ENCODE results near the gene VPS11. TPM values are rescaled to one million over a fixed set of nuclear protein-coding genes. Genes with fewer than 3 reads are reported as not detected.

The VPS11 gene
- total RNA-seq, 2 donors from 2014 or later = 41.1 to 49.1 TPM

DNA sequence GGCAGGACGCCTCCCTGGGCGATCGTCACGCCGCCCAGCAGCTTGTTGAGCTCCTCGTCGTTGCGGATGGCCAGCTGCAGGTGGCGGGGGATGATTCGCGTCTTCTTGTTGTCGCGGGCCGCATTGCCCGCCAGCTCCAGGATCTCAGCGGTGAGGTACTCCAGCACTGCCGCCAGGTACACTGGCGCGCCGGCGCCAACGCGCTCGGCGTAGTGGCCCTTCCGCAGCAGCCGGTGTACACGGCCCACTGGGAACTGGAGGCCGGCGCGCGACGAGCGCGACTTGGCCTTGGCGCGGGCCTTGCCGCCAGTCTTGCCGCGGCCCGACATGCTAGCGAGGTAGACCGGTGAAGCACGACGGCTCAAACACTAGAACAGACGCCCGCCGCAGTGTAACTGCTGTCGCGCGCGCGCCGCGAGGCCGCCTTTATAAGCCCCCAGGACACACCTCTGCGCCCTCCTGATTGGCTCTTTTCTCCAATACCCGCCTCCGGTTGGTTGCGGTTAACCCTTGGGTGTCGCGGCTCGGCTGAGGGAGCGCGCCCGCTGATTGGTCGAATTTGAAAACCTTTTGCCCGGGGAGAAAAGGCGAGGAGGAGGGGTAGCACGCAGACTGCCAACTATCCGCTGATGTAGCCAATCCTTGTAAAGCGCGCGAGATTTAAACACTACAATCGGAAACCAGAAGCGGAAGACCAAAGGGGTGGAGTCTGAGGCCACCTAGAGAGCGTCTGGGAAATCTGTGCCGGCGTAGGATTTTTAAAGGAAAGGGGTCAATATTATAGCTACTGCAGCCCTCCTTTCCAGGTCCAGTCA is 27.7 kb downstream of the VPS11 start:
- under 1% methylated on average over 56 of the region's 79 CpGs for WGBS
- DNase-seq (ENCODE audit: low spot score) = peak; percentile 100
- TF ChIP-seq, protein P1, sequence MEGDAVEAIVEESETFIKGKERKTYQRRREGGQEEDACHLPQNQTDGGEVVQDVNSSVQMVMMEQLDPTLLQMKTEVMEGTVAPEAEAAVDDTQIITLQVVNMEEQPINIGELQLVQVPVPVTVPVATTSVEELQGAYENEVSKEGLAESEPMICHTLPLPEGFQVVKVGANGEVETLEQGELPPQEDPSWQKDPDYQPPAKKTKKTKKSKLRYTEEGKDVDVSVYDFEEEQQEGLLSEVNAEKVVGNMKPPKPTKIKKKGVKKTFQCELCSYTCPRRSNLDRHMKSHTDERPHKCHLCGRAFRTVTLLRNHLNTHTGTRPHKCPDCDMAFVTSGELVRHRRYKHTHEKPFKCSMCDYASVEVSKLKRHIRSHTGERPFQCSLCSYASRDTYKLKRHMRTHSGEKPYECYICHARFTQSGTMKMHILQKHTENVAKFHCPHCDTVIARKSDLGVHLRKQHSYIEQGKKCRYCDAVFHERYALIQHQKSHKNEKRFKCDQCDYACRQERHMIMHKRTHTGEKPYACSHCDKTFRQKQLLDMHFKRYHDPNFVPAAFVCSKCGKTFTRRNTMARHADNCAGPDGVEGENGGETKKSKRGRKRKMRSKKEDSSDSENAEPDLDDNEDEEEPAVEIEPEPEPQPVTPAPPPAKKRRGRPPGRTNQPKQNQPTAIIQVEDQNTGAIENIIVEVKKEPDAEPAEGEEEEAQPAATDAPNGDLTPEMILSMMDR (IDR thresholded peaks at IDR 0.05) = peak in 2 of 4 experiments; percentile 5 to 29
- TF ChIP-seq POLR2A (IDR thresholded peaks at IDR 0.05) (peak; percentile 97), POLR2AphosphoS5 (IDR thresholded peaks at IDR 0.05) (peak; percentile 98)
- H3K9me3 ChIP-seq = no peaks in the 10 kb centered on the region
- H3K27ac ChIP-seq = peak overlapping the region; percentile 93 to 94
- intact Hi-C loops (cut with DNase I) = no loop called here
- H3K36me3 ChIP-seq = peaks cover 0 to 7% of the 10 kb centered on the region in 2 donors
- H3K4me3 ChIP-seq = peak overlapping the region; percentile 67 to 72
- H3K27me3 ChIP-seq (replicated peaks; ENCODE audit: insufficient read depth) = no peaks in the 10 kb centered on the region
- peaks cover 10% of the 10 kb centered on the region for H3K4me1 ChIP-seq (replicated peaks)

DNA sequence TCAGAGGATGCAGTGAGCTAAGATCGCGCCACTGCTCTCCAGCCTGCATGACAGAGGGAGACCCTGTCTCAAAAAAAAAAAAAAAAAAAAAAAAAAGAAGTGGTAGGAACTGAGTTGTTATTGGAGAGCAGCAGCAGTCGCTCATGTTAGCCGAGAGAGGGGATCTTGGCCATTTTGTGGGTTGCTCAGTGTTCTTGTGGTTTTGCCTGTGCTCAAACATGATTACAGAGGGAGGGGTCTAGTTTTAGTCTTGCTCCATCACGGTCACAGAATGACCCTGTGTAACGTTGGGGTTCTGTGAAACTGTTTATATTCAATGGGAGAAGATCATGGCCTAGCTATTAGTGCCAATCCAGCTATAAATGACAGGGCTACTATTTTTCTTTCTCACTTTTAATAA is 32.1 kb downstream of the VPS11 start:
- Histone ChIP-seq H3K4me1 (replicated peaks) (no peaks in the 10 kb centered on the region), H3K9me3 (no peaks in the 10 kb centered on the region), H3K27ac (no peak overlapping the region), H3K27me3 (replicated peaks; ENCODE audit: insufficient read depth) (no peaks in the 10 kb centered on the region), H3K4me3 (no peak overlapping the region), H3K36me3 (peaks cover 0 to 7% of the 10 kb centered on the region in 2 donors)
- 78% methylated on average over 6 of the region's 6 CpGs for WGBS
- intact Hi-C loops (cut with DNase I) = loop anchor here (5.0 kb wide), 1 partner anchor 223 kb away; no protein-coding TSS in a partner anchor
- DNase-seq (ENCODE audit: low spot score) = no peak
- no peak for TF ChIP-seq POLR2AphosphoS5 (IDR thresholded peaks at IDR 0.05)
- TF ChIP-seq POLR2A (IDR thresholded peaks at IDR 0.05) = no peak
- TF ChIP-seq, protein P1 (IDR thresholded peaks at IDR 0.05) = no peak

DNA sequence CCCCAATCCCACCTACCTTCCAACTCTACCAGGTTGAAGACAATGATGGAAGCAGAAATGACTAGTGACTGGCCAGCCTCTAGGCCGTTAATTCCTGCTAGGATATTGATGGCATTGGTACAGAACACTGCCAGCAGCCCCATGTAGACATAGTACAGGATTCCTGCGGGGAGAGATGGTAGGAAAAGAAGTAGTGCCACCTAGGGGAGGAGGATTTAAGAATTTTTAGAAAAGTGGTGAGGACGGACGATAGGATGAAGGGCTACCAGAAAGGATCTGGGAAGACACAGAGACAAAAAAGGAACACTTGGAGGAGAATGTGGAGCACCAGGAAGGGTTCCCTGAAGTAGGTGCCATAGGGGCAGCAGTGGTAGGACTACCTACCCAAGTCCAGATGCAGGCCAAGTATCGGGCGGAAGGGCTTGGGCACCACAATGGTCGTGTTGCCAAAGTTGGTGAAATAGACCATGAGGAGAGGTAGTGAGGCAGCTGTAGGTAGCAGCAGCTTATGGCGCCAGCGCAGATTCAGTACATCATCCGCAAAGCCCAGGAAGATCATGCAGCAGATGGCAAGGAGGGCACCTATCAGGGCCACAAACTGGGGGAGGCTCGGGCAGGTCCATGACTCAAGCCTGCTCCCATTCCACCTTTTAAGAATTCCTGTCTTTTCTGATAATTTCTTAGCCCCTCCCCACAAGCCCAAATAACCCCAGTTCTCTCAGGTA is 32.8 kb downstream of the VPS11 start:
- WGBS = 45% methylated on average over 11 of the region's 11 CpGs
- Histone ChIP-seq H3K4me3 (peak overlapping the region in 1 of 2 donors; percentile 72), H3K4me1 (replicated peaks) (no peaks in the 10 kb centered on the region), H3K27ac (no peak overlapping the region), H3K27me3 (replicated peaks; ENCODE audit: insufficient read depth) (no peaks in the 10 kb centered on the region), H3K36me3 (peaks cover 0 to 7% of the 10 kb centered on the region in 2 donors), H3K9me3 (no peaks in the 10 kb centered on the region)
- intact Hi-C loops (cut with DNase I) = loop anchor here (5.0 kb wide), 1 partner anchor 222 kb away; no protein-coding TSS in a partner anchor
- no peak for TF ChIP-seq POLR2A (IDR thresholded peaks at IDR 0.05)
- TF ChIP-seq, protein P1 (IDR thresholded peaks at IDR 0.05) = peak in 2 of 4 experiments; percentile 12 to 31
- TF ChIP-seq POLR2AphosphoS5 (IDR thresholded peaks at IDR 0.05) = peak; percentile 12
- no peak for DNase-seq (ENCODE audit: low spot score)

DNA sequence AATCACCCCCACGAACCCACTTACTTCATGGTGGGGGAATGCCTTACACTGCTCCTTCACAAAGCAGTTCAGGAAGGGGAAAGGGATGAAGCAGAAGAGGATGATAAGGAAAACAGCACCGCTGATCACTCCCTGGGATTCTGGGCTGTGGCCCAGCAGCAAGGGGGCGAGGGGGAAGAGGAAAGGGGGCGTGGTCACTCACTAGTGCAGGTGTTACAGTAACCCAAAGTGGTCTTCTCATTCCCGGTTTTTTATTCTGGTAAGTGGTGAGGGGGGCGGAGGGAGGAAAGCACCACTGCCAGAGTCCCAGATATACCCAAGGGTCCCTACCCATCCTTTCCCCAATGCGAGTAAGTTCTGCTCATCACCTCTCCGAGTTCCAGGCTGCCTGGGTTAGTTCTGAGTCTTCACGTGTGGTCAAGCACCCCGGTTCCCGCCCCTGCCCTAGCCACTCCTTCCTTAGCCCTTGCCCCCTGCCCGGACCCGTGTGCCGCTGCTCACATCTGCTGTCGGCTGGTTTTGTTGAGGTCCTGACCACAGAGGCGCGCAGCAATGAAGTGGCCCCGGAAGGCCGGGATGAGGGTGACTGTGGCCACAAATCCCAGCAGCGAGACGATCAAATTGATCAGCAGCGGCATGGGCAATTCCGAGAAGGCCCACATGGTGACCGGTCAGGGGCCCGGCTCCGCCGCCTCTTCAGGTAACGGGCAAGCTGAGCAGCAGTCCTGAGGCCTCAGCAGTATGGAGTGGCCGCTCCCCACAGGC is 33.6 kb downstream of the VPS11 start:
- 2% methylated on average over 29 of the region's 29 CpGs for WGBS
- intact Hi-C loops (cut with DNase I) = loop anchor here (5.0 kb wide), 1 partner anchor 221 kb away; no protein-coding TSS in a partner anchor

More for the DNA sequence above, 33.6 kb downstream of the VPS11 start:
- H3K4me3 ChIP-seq = peak overlapping the region; percentile 54 to 72
- peak overlapping the region; percentile 87 to 91 for H3K27ac ChIP-seq
- no peaks in the 10 kb centered on the region for H3K4me1 ChIP-seq (replicated peaks)
- no peaks in the 10 kb centered on the region for H3K27me3 ChIP-seq (replicated peaks; ENCODE audit: insufficient read depth)
- H3K9me3 ChIP-seq = no peaks in the 10 kb centered on the region
- DNase-seq (ENCODE audit: low spot score) = no peak
- peaks cover 0 to 7% of the 10 kb centered on the region in 2 donors for H3K36me3 ChIP-seq
- TF ChIP-seq POLR2AphosphoS5 (IDR thresholded peaks at IDR 0.05) = no peak
- no peak for TF ChIP-seq POLR2A (IDR thresholded peaks at IDR 0.05)
- TF ChIP-seq, protein P1 (IDR thresholded peaks at IDR 0.05) = peak in 1 of 4 experiments; percentile 5
